HCEC 1CT (cell line): ENCODE measurements around the gene IFNG-AS1.

Experiments used
- DNase-seq: peaks from one replicate; pipeline ENCODE4 v3.0.0-alpha.2; 2017

Gene IFNG-AS1

GRCh38 chr12:68040450-68041075 lies 51.3 kb downstream of the IFNG-AS1 start:
- DNase-seq, result peak; percentile 71

- no peak for DNase-seq
Measured at GRCh38 chr12:68042212-68042699, 53.0 kb downstream of the IFNG-AS1 start.

DNA sequence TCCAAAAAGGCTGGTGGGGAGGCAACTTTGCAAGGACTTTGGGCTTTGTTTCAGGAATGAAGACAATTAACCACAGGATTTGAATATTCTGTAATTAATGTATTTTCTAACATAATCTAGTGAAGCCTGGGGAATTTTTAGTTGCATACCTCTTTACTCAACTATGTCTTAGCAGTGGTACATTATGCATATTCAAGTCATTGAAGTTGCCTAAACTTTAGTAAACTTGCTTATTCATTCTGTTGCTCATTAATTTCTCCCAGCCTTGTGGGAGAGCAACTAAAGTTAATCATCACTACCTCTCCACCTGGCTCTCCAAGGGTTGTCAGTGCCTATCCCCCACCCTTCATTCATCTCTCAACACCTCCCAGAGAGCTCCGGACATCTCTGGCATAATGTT lies 54.2 kb downstream of the IFNG-AS1 start:
- no peak for DNase-seq

GRCh38 chr12:68048648-68049297 lies 59.5 kb downstream of the IFNG-AS1 start:
- no peak for DNase-seq

- DNase-seq, result no peak
Measured at GRCh38 chr12:68056300-68056699, 67.1 kb downstream of the IFNG-AS1 start.

DNA sequence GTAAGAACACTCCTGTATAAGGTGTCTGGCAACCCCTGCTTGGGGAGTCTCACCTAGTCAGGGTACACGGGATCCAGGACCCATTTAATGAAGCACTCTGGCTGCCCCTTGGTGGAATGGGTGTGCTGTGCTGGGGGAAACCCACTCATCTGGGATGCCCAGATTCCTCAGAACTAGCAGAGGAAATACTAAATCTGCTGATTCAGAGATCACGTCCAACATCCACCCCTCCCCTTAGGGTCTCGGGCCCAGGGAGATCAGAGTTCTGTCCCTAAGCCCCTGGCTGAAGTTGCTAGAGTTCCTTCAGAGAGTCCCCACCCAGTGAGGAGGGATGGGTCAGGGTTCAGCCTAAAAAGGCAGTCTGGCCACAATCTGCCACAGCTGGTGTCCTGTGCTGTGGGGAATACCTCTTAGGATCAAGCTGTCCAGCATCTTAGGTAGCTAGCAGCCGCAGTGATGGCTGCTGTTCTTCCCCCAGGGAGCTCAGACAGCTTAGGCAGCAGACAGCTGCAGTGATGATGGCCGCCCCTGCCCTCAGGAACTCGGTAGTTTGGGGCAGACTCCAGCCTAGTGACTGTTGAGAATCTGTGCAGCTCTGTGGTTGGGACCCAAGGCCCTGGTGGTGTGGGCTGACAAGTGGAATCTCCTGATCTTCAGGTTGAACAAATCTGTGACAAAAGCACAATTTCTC lies 74.8 kb downstream of the IFNG-AS1 start:
- no peak for DNase-seq

DNA sequence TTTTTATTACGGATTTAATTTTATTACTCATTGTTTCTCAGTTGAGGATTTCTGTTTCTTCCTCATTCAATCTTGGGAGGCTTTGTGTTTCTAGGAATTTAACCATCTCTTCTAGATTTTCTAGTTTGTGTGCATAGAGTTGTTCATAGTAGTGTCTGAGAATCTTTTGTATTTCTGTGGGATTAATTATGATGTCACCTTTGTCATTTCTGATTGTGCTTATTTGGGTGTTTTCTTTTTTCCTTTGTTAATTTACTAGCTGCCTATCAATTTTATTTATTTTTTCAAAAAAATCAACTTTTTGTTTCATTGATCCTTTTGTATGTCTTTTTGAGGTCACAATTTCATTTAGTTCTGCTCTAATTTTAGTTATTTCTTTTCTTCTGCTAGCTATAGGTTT lies 75.9 kb downstream of the IFNG-AS1 start:
- DNase-seq, result no peak

- no peak for DNase-seq
Measured at GRCh38 chr12:68065687-68066086, 76.4 kb downstream of the IFNG-AS1 start.

- no peak for DNase-seq
Measured at GRCh38 chr12:68067762-68068376, 78.6 kb downstream of the IFNG-AS1 start.

GRCh38 chr12:68069275-68069674 lies 80.0 kb downstream of the IFNG-AS1 start:
- DNase-seq, result no peak
